GM12872 (cell line): ENCODE measurements around the gene COX20.

ENCODE experiments used
- CTCF ChIP-seq: IDR thresholded peaks from 3 replicates; pipeline ENCODE4 v1.5.1; 2011; ENCODE audit warnings: low read depth, mild to moderate bottlenecking, low read length, moderate library complexity; ENCODE audit not compliant: insufficient read depth

The COX20 gene

DNA sequence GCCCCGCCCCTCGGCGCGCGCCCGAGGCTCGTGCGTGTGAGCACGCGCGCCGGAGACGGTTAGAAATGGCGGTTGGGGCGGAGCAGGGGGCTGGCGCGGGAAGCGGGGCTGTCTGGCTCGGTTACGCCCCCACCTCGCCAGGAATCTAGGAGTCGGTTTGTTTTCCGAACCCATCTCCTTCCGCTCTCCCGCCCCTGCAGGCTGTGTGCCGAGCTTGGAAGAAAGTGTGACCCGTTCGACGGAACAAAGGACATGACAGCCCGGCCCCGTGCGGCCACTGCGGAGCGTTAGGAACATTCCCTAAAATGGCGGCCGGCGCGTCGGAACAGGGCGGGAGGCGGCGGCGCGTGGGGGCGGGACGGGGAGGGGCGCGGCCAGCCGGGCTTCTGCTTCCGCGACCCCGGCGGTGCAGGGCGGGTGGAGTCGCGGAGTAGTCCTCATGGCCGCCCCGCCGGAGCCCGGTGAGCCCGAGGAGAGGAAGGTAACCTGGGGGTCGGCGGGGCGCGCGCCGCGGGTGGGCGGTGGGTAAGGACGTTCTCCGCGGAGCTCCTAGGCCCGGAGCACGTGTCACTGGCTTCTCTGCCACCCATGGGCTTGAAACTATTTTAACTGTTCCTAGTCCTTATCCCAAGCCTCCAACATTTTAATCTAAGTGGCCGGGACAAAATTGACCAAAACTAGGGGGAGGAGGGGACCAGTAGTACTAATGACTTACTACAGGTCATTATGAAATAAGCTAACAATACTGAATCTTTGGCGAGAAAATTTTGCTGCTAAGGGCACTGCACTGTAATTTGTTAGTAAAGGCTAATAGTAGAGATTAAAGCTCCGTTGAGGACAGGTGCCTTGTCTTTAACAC lies at the start of gene COX20:
Gene COX20 (plus strand): TSS at position 383 of the 859 bp plus-strand sequence. CDS start 57 bp downstream, at position 440.
- no peak for TF ChIP-seq CTCF

GRCh38 chr1:244788493-244789275 lies 46.8 kb upstream of the COX20 start:
- no peak for TF ChIP-seq CTCF

GRCh38 chr1:244789276-244789580 lies 46.2 kb upstream of the COX20 start:
- no peak for TF ChIP-seq CTCF

GRCh38 chr1:244789731-244790130 lies 45.7 kb upstream of the COX20 start:
- no peak for TF ChIP-seq CTCF

- no peak for TF ChIP-seq CTCF
Measured at GRCh38 chr1:244791061-244791460, 44.4 kb upstream of the COX20 start.

DNA sequence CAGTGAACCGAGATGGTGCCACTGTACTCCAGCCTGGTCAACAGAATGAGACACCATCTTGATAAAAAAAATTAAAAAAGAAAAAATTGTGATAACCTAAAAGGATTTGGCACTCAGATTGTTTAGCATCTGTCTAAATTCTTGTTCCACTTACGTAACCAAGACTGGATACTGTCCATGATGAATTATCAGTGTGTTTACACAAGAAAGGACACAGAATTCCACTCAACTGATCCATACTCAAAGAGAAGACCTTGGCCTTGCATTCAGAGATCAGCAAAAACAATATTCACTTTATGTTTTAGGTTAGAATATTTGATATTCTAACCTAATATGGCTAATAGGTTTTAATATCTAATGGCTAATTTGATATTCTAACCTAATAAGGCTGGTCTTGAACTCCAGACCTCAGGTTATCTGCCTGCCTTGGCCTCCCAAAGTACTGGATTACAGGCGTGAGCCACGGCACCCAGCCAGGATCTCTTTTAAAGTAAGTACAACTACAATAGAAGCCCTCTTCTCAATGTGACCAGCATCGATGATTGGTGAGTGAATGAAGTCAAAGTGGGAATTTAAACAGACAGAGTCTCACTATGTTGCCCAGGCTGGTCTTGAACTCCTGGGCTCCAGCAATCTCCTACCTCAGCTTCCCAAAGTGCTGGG lies 43.1 kb upstream of the COX20 start:
- no peak for TF ChIP-seq CTCF

GRCh38 chr1:244794071-244794470 lies 41.4 kb upstream of the COX20 start:
- TF ChIP-seq CTCF: no peak
